Neutrophil (primary cell): ENCODE results near the gene AOC3.
A peak's percentile ranks its signal among the peaks of the same experiment; 100 is the strongest.

ENCODE experiments used
- H3K27ac ChIP-seq: fragments of 200-600 bp; sonication (generic); 2 replicates; pipeline ENCODE4 v1.5.1; 2016; ENCODE audit warnings: mild to moderate bottlenecking, moderate library complexity
- H3K27me3 ChIP-seq: fragments of 200-600 bp; sonication (generic); 2 replicates; pipeline ENCODE4 v1.6.0; 2016; ENCODE audit warnings: mild to moderate bottlenecking
- H3K36me3 ChIP-seq: fragments of 200-600 bp; sonication (generic); 2 replicates; pipeline ENCODE4 v1.5.1; 2017
- H3K4me1 ChIP-seq, 2 experiments: fragments of 200-600 bp in 1 of 2; sonication (generic) in 1 of 2; 1 replicate in 1 of 2; 2 replicates in 1 of 2; pipeline versions ENCODE4 v1.5.1 to v1.6.1; 2013 to 2016; ENCODE audit warnings: low read depth in 1 of 2, low read length in 1 of 2, mild to moderate bottlenecking in 1 of 2, moderate library complexity in 1 of 2; ENCODE audit not compliant: control insufficient read depth in 1 of 2, insufficient read depth in 1 of 2
- H3K4me3 ChIP-seq, 2 experiments: fragments of 200-600 bp in 1 of 2; sonication (generic) in 1 of 2; 1 replicate in 1 of 2; 2 replicates in 1 of 2; pipeline ENCODE4 v1.5.1; 2013 to 2016; ENCODE audit warnings: low read depth in 1 of 2, low read length in 1 of 2, mild to moderate bottlenecking in 1 of 2, moderate library complexity in 1 of 2
- H3K9me3 ChIP-seq: fragments of 200-600 bp; sonication (generic); 2 replicates; pipeline ENCODE4 v1.5.1; 2016
- CTCF ChIP-seq: fragments of 200-600 bp; sonication (generic); IDR thresholded peaks from 2 replicates; pipeline ENCODE4 v1.5.1; 2016; ENCODE audit warnings: antibody characterized with exemption

Gene AOC3

GRCh38 chr17:42827472-42827871 lies 23.5 kb upstream of the AOC3 start:
- no peaks in the 10 kb centered on the region for H3K36me3 ChIP-seq
- H3K9me3 ChIP-seq: no peaks in the 10 kb centered on the region
- no peak overlapping the region for H3K4me3 ChIP-seq
- H3K27me3 ChIP-seq: peaks cover 24% of the 10 kb centered on the region
- TF ChIP-seq CTCF: no peak
- peaks cover 13 to 17% of the 10 kb centered on the region in 2 experiments for H3K4me1 ChIP-seq
- no peak overlapping the region for H3K27ac ChIP-seq

- H3K36me3 ChIP-seq: peaks cover under 1% of the 10 kb centered on the region
- H3K4me3 ChIP-seq: no peak overlapping the region
- peaks cover 24% of the 10 kb centered on the region for H3K27me3 ChIP-seq
- TF ChIP-seq CTCF: no peak
- H3K9me3 ChIP-seq: no peaks in the 10 kb centered on the region
- H3K4me1 ChIP-seq: peaks cover 32 to 33% of the 10 kb centered on the region in 2 experiments
- H3K27ac ChIP-seq: no peak overlapping the region
These were observed 20.0 kb upstream of the AOC3 start for GRCh38 chr17:42830971-42831370.

- Histone ChIP-seq H3K27ac (peak overlapping the region; percentile 94), H3K27me3 (peaks cover 19% of the 10 kb centered on the region), H3K4me1 (peaks cover 40% of the 10 kb centered on the region in 2 experiments), H3K36me3 (peaks cover 14% of the 10 kb centered on the region), H3K9me3 (no peaks in the 10 kb centered on the region), H3K4me3 (peak overlapping the region; percentile 93 to 98)
- TF ChIP-seq CTCF: no peak
These were observed 18.6 kb upstream of the AOC3 start for GRCh38 chr17:42832213-42832933.

GRCh38 chr17:42832934-42833766 lies 17.8 kb upstream of the AOC3 start, which contains the start of gene PSME3:
Gene PSME3 (plus strand): TSS chr17:42833397. CDS start chr17:42833632, 235 bp downstream.
- H3K4me3 ChIP-seq: peak within 1 kb of the TSS; percentile 93 to 98
- peak within 1 kb of the TSS; percentile 94 for H3K27ac ChIP-seq
- H3K27me3 ChIP-seq: peaks cover 11% of the 10 kb centered on the region
- peaks cover 40 to 45% of the 10 kb centered on the region in 2 experiments for H3K4me1 ChIP-seq
- H3K36me3 ChIP-seq: peaks cover 22% of the 10 kb centered on the region
- H3K9me3 ChIP-seq: no peaks in the 10 kb centered on the region
- peak; percentile 40 for TF ChIP-seq CTCF

- no peaks in the 10 kb centered on the region for H3K9me3 ChIP-seq
- peaks cover 4% of the 10 kb centered on the region for H3K27me3 ChIP-seq
- TF ChIP-seq CTCF: no peak
These were observed 17.1 kb upstream of the AOC3 start for GRCh38 chr17:42833767-42834422.

More at GRCh38 chr17:42833767-42834422, 17.1 kb upstream of the AOC3 start:
- Histone ChIP-seq H3K4me3 (peak overlapping the region; percentile 93 to 98), H3K27ac (peak overlapping the region; percentile 94), H3K36me3 (peaks cover 29% of the 10 kb centered on the region), H3K4me1 (peaks cover 40 to 45% of the 10 kb centered on the region in 2 experiments)
